Transverse colon (tissue), 4 donors: ENCODE data around the gene MESP2.

Source experiments
- CTCF ChIP-seq, 5 experiments: fragments of 200-600 bp in 3 of 5; fragments of 450-650 bp in 2 of 5; sonication (generic) in 3 of 5; IDR thresholded peaks; 1 replicate in 2 of 5; 2 replicates in 3 of 5; pipeline ENCODE4 v1.5.1; 2016 to 2017; ENCODE audit warnings: antibody characterized with exemption in 5 of 5, inconsistent platforms in 3 of 5, mild to moderate bottlenecking in 2 of 5, moderate library complexity in 1 of 5
- POLR2AphosphoS5 ChIP-seq, 3 donors: sonication (generic); formaldehyde crosslinking; IDR thresholded peaks; one replicate each; pipeline ENCODE4 v1.6.1; 2016; ENCODE audit warnings: antibody characterized with exemption in 3 of 3

- TF ChIP-seq CTCF (IDR thresholded peaks at IDR 0.05) (no peak), POLR2AphosphoS5 (IDR thresholded peaks at IDR 0.05) (no peak)
Observed at GRCh38 chr15:89807689-89808088, 31.6 kb downstream of the MESP2 start.
